Lung (tissue), 12 donors: ENCODE data around the gene MPV17L2. TPM values are rescaled to one million over a fixed set of nuclear protein-coding genes. Genes with fewer than 3 reads are reported as not detected.

Experiments used
- ATAC-seq: fragments of 200-7000 bp; cut with Tn5 transposase; one replicate; pipeline ENCODE4 v1.9.1; 2020; ENCODE audit warnings: moderate number of reproducible peaks; ENCODE audit not compliant: insufficient read depth, low FRiP score
- DNase-seq, 3 donors: peaks; one replicate each; pipeline ENCODE4 v3.0.0-alpha.2; 2013 to 2017
- H3K27ac ChIP-seq, 2 donors: one replicate each; pipeline ENCODE4 v1.5.1; 2013; ENCODE audit warnings: mild to moderate bottlenecking in 2 of 2, moderate library complexity in 2 of 2, control low read depth in 1 of 2, inconsistent platforms in 1 of 2, low read depth in 1 of 2, low read length in 1 of 2
- H3K27me3 ChIP-seq, 3 donors: one replicate each; pipeline ENCODE4 v1.5.1; 2013; ENCODE audit warnings: low read length in 2 of 3; ENCODE audit not compliant: control insufficient read depth in 3 of 3, insufficient read depth in 3 of 3
- H3K36me3 ChIP-seq, 4 donors: one replicate each; pipeline ENCODE4 v1.5.1; 2013; ENCODE audit warnings: low read length in 4 of 4, mild to moderate bottlenecking in 1 of 4, moderate library complexity in 1 of 4; ENCODE audit not compliant: control insufficient read depth in 4 of 4, insufficient read depth in 4 of 4
- H3K4me1 ChIP-seq, 5 donors: one replicate each; pipeline ENCODE4 v1.5.1; 2013; ENCODE audit warnings: low read length in 5 of 5, mild to moderate bottlenecking in 2 of 5, moderate library complexity in 1 of 5; ENCODE audit not compliant: control insufficient read depth in 5 of 5, insufficient read depth in 5 of 5
- H3K4me3 ChIP-seq: one replicate; pipeline ENCODE4 v1.5.1; 2013; ENCODE audit warnings: mild to moderate bottlenecking, control low read depth, moderate library complexity
- H3K9ac ChIP-seq, 2 donors: one replicate each; pipeline ENCODE4 v1.5.1; 2013; ENCODE audit warnings: low read length in 2 of 2, control low read depth in 1 of 2; ENCODE audit not compliant: insufficient read depth in 1 of 2
- H3K9me3 ChIP-seq, 4 donors: one replicate each; pipeline ENCODE4 v1.5.1; 2013; ENCODE audit warnings: low read length in 3 of 4, mild to moderate bottlenecking in 1 of 4, moderate library complexity in 1 of 4; ENCODE audit not compliant: control insufficient read depth in 4 of 4, insufficient read depth in 3 of 4
- WGBS, 2 donors: extraction: QIAGEN DNeasy Blood & Tissue Kit; methylation state at CpG; one replicate each; pipeline ENCODE4 v1.1.7; 2013; 5-methylcytosine and 5-hydroxymethylcytosine counted together
- polyA plus RNA-seq, 2 donors: library from polyadenylated mRNA; stranded (reverse); fragments of 200-250 nt; gene quantifications; one replicate each; pipeline ENCODE4 v1.2.1, GENCODE V29; 2013
- total RNA-seq, 2 donors: library from RNA; depleted of rRNA in 1 of 2; stranded (reverse); fragments of >200 nt in 1 of 2; gene quantifications; one replicate each; pipeline ENCODE4 v1.2.1, GENCODE V29; 2014 to 2021
- TF ChIP-seq, protein P1 (sequence below): IDR thresholded peaks from 2 replicates; pipeline ENCODE4 v1.5.1; 2012; ENCODE audit warnings: mild to moderate bottlenecking; ENCODE audit errors: control extremely low read depth, extremely low read depth
- donor health status: control.
- donor health status: control.
- donor health status: Bipolar disorder and iron deficiency.
- donor health status: healthy.
- donor health status: DM: yes; HTN: yes; CAD: no.

The MPV17L2 gene
- total and polyA plus RNA-seq, 4 donors: 3.2 to 28.0 (median 18.2) TPM

DNA sequence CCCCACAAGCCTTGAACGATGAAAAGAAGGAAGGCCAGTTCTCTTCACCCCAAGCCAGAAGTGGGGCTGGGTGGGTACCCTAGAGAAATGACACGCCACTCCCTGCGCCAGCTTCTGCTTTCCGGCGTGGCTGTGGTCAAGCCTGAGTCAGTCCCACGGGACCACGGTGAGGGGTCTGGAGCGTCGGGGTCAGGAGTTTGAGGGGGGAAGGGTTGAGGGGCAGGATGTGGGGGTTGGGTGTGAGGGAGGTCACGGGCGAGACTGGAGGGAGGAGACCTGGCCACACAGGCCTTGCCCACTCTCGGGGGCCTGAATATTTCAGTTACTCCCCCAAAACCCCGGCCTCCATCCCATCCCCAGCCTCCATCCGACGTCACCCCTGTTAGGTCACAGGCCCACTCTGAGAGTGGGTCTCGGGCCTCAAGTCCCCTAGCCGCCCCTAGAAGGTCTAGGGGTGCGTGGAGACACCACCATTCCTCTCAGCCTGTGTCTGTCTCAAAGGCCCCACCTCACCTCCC, 19.9 kb upstream of the MPV17L2 start:
- 30 to 51% methylated on average over 16 to 18 of the region's 18 CpGs for WGBS, 2 donors
- H3K9me3 ChIP-seq: no peaks in the 10 kb centered on the region
- H3K4me1 ChIP-seq: peaks cover 0 to 8% (median 4%) of the 10 kb centered on the region in 5 donors
- H3K4me3 ChIP-seq: no peak overlapping the region
- peaks cover 0 to 2% (median 0%) of the 10 kb centered on the region in 3 donors for H3K27me3 ChIP-seq
- H3K27ac ChIP-seq: peak overlapping the region in 1 of 2 donors; percentile 86
- H3K36me3 ChIP-seq: peaks cover 0 to 22% (median 1%) of the 10 kb centered on the region in 4 donors
- DNase-seq (no peak), ATAC-seq (peak; percentile 44)
- TF ChIP-seq, protein P1, sequence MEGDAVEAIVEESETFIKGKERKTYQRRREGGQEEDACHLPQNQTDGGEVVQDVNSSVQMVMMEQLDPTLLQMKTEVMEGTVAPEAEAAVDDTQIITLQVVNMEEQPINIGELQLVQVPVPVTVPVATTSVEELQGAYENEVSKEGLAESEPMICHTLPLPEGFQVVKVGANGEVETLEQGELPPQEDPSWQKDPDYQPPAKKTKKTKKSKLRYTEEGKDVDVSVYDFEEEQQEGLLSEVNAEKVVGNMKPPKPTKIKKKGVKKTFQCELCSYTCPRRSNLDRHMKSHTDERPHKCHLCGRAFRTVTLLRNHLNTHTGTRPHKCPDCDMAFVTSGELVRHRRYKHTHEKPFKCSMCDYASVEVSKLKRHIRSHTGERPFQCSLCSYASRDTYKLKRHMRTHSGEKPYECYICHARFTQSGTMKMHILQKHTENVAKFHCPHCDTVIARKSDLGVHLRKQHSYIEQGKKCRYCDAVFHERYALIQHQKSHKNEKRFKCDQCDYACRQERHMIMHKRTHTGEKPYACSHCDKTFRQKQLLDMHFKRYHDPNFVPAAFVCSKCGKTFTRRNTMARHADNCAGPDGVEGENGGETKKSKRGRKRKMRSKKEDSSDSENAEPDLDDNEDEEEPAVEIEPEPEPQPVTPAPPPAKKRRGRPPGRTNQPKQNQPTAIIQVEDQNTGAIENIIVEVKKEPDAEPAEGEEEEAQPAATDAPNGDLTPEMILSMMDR: no peak
- H3K9ac ChIP-seq: no peak overlapping the region

DNA sequence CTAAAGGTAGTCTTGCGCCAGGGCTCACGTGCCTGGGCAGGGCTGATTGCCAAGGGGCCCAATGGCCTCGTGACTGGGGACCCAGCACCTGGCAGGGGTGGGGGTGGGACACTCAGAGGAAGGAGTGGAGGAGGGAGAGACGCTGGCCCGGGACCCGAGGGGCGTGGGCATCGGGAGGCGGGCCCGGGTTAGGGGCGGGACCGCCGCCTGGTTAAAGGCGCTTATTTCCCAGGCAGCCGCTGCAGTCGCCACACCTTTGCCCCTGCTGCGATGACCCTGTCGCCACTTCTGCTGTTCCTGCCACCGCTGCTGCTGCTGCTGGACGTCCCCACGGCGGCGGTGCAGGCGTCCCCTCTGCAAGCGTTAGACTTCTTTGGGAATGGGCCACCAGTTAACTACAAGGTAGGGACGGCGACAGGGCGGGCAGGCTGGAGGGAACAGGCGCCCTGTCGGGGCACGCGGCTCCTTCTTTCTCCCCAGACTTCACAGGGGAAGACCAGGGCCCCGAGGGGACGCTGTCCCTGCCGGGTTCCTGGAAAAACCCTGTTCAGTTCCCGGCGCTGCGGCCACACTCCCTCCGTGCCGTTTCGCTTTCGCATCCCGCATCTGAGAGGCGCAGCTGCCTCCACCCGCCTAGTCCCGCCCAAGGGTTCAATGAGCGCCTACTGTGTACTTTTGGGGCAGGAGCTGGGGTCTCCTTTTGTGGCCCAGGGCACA, 19.3 kb upstream of the MPV17L2 start, which contains the start of gene IFI30:
Gene IFI30, plus strand, starts transcription at position 242 of the 717 bp plus-strand sequence. Its CDS starts 29 bp downstream, at position 271.
- 1% methylated on average over 46 to 47 of the region's 47 CpGs for WGBS, 2 donors
- TF ChIP-seq, protein P1: no peak
- peaks cover 0 to 8% (median 4%) of the 10 kb centered on the region in 5 donors for H3K4me1 ChIP-seq
- DNase-seq: peak; percentile 63 to 84 (median 75)
- ATAC-seq: peak; percentile 76
- peak within 1 kb of the TSS in 1 of 2 donors; percentile 86 for H3K27ac ChIP-seq
- peak within 1 kb of the TSS in 1 of 2 donors; percentile 63 for H3K9ac ChIP-seq
- peaks cover 0 to 2% (median 0%) of the 10 kb centered on the region in 3 donors for H3K27me3 ChIP-seq
- no peaks in the 10 kb centered on the region for H3K9me3 ChIP-seq
- peaks cover 0 to 20% (median 1%) of the 10 kb centered on the region in 4 donors for H3K36me3 ChIP-seq
- H3K4me3 ChIP-seq: peak within 1 kb of the TSS; percentile 55

DNA sequence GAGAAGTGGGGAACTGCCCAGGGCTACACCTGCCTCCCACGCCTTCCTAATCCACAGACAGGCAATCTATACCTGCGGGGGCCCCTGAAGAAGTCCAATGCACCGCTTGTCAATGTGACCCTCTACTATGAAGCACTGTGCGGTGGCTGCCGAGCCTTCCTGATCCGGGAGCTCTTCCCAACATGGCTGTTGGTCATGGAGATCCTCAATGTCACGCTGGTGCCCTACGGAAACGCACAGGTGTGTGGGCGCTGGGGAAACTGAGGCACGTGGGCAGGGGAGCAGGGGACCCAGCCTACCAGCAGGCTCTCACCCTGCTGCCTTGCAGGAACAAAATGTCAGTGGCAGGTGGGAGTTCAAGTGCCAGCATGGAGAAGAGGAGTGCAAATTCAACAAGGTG, 18.0 kb upstream of the MPV17L2 start:
- no peak overlapping the region for H3K27ac ChIP-seq
- H3K36me3 ChIP-seq: peaks cover 0 to 12% (median 0%) of the 10 kb centered on the region in 4 donors
- WGBS, 2 donors: 85 to 93% methylated on average over 11 of the region's 11 CpGs
- ATAC-seq (no peak), DNase-seq (no peak)
- H3K9ac ChIP-seq: no peak overlapping the region
- TF ChIP-seq, protein P1: no peak
- H3K4me3 ChIP-seq: peak overlapping the region; percentile 24
- peaks cover 0 to 2% (median 0%) of the 10 kb centered on the region in 3 donors for H3K27me3 ChIP-seq
- H3K9me3 ChIP-seq: no peaks in the 10 kb centered on the region
- peaks cover 0 to 8% (median 4%) of the 10 kb centered on the region in 5 donors for H3K4me1 ChIP-seq
